SK-N-SH (cell line): ENCODE results near the gene CUL1.
A peak's percentile ranks its signal among the peaks of the same experiment; 100 is the strongest.

Experiments used
- CHD2 ChIP-seq: fragments of 150-350 bp; IDR thresholded peaks from 2 replicates; pipeline ENCODE4 v1.6.1; 2018; ENCODE audit warnings: low read length; ENCODE audit not compliant: partially characterized antibody
- CTCF ChIP-seq: fragments of 200-600 bp; sonication (generic); IDR thresholded peaks from 2 replicates; pipeline ENCODE4 v1.6.1; 2017; ENCODE audit warnings: antibody characterized with exemption, mild to moderate bottlenecking, moderate library complexity
- EZH2phosphoT487 ChIP-seq: fragments of 200-600 bp; sonication (generic); IDR thresholded peaks from 2 replicates; pipeline ENCODE4 v1.6.1; 2017; ENCODE audit warnings: low read depth, mixed run types, mild to moderate bottlenecking, antibody characterized with exemption, moderate library complexity, borderline replicate concordance
- FOXM1 ChIP-seq: IDR thresholded peaks from 2 replicates; pipeline ENCODE4 v1.4.0; 2012; ENCODE audit warnings: low read depth, mild to moderate bottlenecking
- JUND ChIP-seq: IDR thresholded peaks from 2 replicates; pipeline ENCODE4 v1.4.0; 2012
- NFIC ChIP-seq: IDR thresholded peaks from 2 replicates; pipeline ENCODE4 v1.4.0; 2012; ENCODE audit warnings: borderline replicate concordance
- POLR2AphosphoS5 ChIP-seq: IDR thresholded peaks from 2 replicates; pipeline ENCODE4 v1.6.1; 2012; ENCODE audit warnings: low read depth, low read length
- RCOR1 ChIP-seq: fragments of 150-350 bp; IDR thresholded peaks from 2 replicates; pipeline ENCODE4 v1.6.1; 2017; ENCODE audit warnings: antibody characterized with exemption, low read length
- REST ChIP-seq: IDR thresholded peaks from 2 replicates; pipeline ENCODE4 v1.6.1; 2012; ENCODE audit warnings: mild to moderate bottlenecking, low read depth, low read length, moderate library complexity
- RFX5 ChIP-seq: IDR thresholded peaks from 2 replicates; pipeline ENCODE4 v1.6.1; 2012; ENCODE audit warnings: mild to moderate bottlenecking, improper control_type of control experiment, low read length
- TAF1 ChIP-seq: IDR thresholded peaks from 2 replicates; pipeline ENCODE4 v1.6.1; 2012; ENCODE audit warnings: low read depth, mild to moderate bottlenecking, low read length, moderate library complexity, borderline replicate concordance
- USF2 ChIP-seq: fragments of 150-350 bp; IDR thresholded peaks from 2 replicates; pipeline ENCODE4 v1.6.1; 2017; ENCODE audit warnings: antibody characterized with exemption, low read length, low read depth, borderline replicate concordance

GRCh38 chr7:148695953-148696352, 2.8 kb upstream of the CUL1 start:
- TF ChIP-seq FOXM1: no peak
- TF ChIP-seq TAF1: no peak
- no peak for TF ChIP-seq RCOR1
- TF ChIP-seq CTCF: no peak
- TF ChIP-seq JUND: 0 out of 2 replicates have a peak, but pooled peaks have one; percentile 9
- TF ChIP-seq RFX5: no peak
- no peak for TF ChIP-seq REST
- TF ChIP-seq USF2: no peak
- no peak for TF ChIP-seq NFIC
- TF ChIP-seq CHD2: no peak
- TF ChIP-seq POLR2AphosphoS5: no peak
- no peak for TF ChIP-seq EZH2phosphoT487
